ENCODE data around the gene EXOC6.

EXOC6 gene

DNA sequence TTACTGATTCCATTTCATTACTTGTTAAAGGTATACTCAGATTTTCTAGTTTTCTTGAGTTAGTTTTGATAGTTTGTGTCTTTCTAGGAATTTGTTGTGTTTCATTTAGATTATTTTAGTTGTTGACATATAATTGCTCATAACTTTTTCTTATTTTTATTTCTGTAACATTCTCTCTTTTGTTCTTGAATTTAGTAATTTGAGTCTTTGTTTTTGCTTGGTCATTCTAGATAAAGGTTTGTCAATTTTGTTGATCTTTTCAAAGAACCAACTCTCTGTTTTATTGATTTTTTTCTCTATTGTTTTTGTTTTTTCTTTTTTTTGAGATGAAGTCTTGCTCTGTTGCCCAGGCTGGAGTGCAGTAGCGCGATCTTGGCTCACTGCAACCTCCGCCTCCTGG is 7.2 kb downstream of the EXOC6 start:
- Histone ChIP-seq H3K4me3 (ENCODE audit: low read length) (no peak overlapping the region), H3K4me2 (ENCODE audit: low read length) (no peak overlapping the region), H3K4me1 (ENCODE audit: control insufficient read depth, insufficient read depth, low read length) (no peaks in the 10 kb centered on the region), H3K9me3 (replicated peaks; ENCODE audit: low read length) (peaks cover 4% of the 10 kb centered on the region), H3K27me3 (ENCODE audit: control insufficient read depth, insufficient read depth, low read length) (no peaks in the 10 kb centered on the region), H3K36me3 (ENCODE audit: insufficient read depth, low read length) (no peaks in the 10 kb centered on the region), H3K9ac (ENCODE audit: low read depth, low read length) (no peak overlapping the region)

DNA sequence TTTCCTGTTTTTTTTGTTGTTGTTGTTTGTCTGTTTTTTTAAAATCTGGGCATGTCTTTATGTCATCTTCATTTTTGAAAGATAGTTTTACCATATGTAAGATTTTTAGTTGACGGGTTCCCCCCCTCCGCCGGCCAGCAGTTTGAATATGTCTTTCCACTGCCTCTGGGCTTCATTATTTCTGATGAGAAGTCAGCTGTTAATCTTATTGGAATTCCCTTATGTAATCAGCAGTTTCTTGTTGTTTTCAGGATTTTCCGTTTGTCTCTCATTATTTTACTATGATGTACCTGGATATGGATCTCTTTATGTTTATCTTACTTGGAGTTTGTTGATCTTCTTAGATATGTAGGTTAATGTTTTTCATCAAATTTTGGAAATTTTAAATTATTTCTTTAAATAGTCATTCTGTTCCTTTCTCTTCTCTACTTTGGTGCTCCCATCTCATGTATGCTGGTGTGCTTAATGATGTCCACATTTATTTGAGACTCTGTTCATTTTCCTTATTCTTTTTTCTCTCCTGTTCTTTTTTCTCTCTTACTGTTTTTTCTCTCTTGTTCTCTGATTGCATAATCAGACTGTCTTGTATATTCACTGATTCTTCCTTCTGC is 9.7 kb downstream of the EXOC6 start:
- no peak overlapping the region for H3K4me2 ChIP-seq (ENCODE audit: low read length)
- H3K36me3 ChIP-seq (ENCODE audit: insufficient read depth, low read length), result no peaks in the 10 kb centered on the region
- no peaks in the 10 kb centered on the region for H3K4me1 ChIP-seq (ENCODE audit: control insufficient read depth, insufficient read depth, low read length)
- H3K27me3 ChIP-seq (ENCODE audit: control insufficient read depth, insufficient read depth, low read length), result no peaks in the 10 kb centered on the region
- no peak overlapping the region for H3K9ac ChIP-seq (ENCODE audit: low read depth, low read length)
- peaks cover 4% of the 10 kb centered on the region for H3K9me3 ChIP-seq (replicated peaks; ENCODE audit: low read length)
- H3K4me3 ChIP-seq (ENCODE audit: low read length), result no peak overlapping the region

DNA sequence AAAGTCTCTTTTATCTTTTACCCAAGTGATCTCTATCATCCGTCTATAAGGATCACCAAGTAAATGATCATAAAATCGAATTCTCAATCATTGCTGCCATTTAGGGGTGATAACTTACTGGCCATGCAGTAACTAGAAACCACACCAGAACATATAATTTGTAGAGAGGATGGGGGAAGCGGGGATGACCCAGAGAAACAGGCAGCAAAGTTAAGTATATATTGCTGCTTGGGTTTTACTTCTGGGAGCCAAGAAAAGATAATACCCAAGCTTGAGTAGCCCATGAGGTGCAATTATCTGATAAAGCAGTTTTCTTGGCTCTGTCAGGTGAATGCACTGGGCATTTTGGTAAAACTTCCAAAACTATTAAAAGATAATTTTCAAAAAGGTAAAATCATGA is 18.9 kb downstream of the EXOC6 start:
- H3K36me3 ChIP-seq (ENCODE audit: insufficient read depth, low read length), result no peaks in the 10 kb centered on the region
- H3K4me2 ChIP-seq (ENCODE audit: low read length), result no peak overlapping the region
- no peaks in the 10 kb centered on the region for H3K9me3 ChIP-seq (replicated peaks; ENCODE audit: low read length)
- no peak overlapping the region for H3K9ac ChIP-seq (ENCODE audit: low read depth, low read length)
- H3K4me3 ChIP-seq (ENCODE audit: low read length), result no peak overlapping the region
- no peaks in the 10 kb centered on the region for H3K4me1 ChIP-seq (ENCODE audit: control insufficient read depth, insufficient read depth, low read length)
- H3K27me3 ChIP-seq (ENCODE audit: control insufficient read depth, insufficient read depth, low read length), result no peaks in the 10 kb centered on the region

DNA sequence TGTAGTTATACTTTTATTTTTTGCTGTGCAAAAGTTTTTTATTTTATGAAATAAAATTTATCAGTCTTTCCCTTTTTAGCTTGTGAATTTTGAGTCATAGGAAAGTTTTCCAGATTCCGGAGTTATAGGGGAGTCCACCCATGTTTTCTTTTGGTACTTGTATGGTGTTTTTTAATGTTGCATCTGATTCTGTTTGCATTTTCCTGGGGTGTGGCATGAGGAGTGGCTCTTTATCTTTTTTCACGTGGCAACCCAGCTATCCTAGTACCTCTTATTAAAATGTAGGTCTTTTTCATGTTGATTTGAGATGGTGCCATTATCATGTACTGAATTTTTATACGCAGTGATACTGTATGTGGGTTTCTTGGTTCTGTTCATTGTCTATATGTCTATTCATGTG is 19.7 kb downstream of the EXOC6 start:
- H3K4me2 ChIP-seq (ENCODE audit: low read length), result no peak overlapping the region
- H3K9me3 ChIP-seq (replicated peaks; ENCODE audit: low read length), result no peaks in the 10 kb centered on the region
- no peak overlapping the region for H3K9ac ChIP-seq (ENCODE audit: low read depth, low read length)
- no peaks in the 10 kb centered on the region for H3K27me3 ChIP-seq (ENCODE audit: control insufficient read depth, insufficient read depth, low read length)
- H3K4me1 ChIP-seq (ENCODE audit: control insufficient read depth, insufficient read depth, low read length), result no peaks in the 10 kb centered on the region
- no peak overlapping the region for H3K4me3 ChIP-seq (ENCODE audit: low read length)
- H3K36me3 ChIP-seq (ENCODE audit: insufficient read depth, low read length), result no peaks in the 10 kb centered on the region

DNA sequence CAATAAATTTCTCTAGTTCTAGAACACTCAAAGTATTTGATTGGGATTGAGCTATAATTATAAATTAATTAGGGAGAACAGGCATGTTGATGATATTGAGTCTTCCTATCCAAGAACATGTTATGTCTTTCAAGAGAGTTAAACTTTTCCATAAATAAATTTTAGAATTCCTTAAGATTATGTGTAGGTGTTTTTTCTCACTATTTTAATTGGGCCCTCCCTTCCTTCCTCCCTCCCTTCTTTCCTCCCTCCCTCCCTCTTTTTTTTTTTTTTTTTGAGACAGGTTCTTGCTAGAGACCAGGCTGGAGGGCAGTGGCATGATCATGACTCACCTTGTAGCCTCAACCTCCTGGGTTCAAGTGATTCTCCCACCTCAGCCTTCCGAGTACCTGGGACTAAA is 20.2 kb downstream of the EXOC6 start:
- H3K27me3 ChIP-seq (ENCODE audit: control insufficient read depth, insufficient read depth, low read length), result no peaks in the 10 kb centered on the region
- no peak overlapping the region for H3K9ac ChIP-seq (ENCODE audit: low read depth, low read length)
- no peaks in the 10 kb centered on the region for H3K4me1 ChIP-seq (ENCODE audit: control insufficient read depth, insufficient read depth, low read length)
- no peaks in the 10 kb centered on the region for H3K36me3 ChIP-seq (ENCODE audit: insufficient read depth, low read length)
- H3K9me3 ChIP-seq (replicated peaks; ENCODE audit: low read length), result no peaks in the 10 kb centered on the region
- H3K4me3 ChIP-seq (ENCODE audit: low read length), result no peak overlapping the region
- no peak overlapping the region for H3K4me2 ChIP-seq (ENCODE audit: low read length)

DNA sequence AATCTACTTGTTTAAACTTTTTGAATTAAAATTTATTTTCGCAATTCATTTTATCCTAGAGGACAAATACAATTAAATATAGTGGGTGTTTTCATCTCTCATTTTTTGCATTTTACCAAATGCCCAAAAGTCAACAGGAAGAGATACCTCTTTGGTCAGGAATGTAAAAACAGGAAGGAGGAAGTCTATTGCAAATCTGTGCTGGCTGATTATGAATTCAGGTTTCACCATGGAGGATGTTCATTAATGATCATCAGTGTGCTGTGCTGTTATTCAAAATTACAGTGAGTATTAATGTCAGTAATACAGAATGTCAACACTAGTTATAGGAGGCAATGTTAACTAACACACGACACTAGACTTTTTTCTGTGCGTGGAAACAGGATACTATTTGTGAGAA is 24.7 kb downstream of the EXOC6 start:
- H3K27me3 ChIP-seq (ENCODE audit: control insufficient read depth, insufficient read depth, low read length), result no peaks in the 10 kb centered on the region
- no peak overlapping the region for H3K4me2 ChIP-seq (ENCODE audit: low read length)
- H3K9me3 ChIP-seq (replicated peaks; ENCODE audit: low read length), result no peaks in the 10 kb centered on the region
- H3K4me1 ChIP-seq (ENCODE audit: control insufficient read depth, insufficient read depth, low read length), result no peaks in the 10 kb centered on the region
- H3K4me3 ChIP-seq (ENCODE audit: low read length), result no peak overlapping the region
- H3K9ac ChIP-seq (ENCODE audit: low read depth, low read length), result no peak overlapping the region
- H3K36me3 ChIP-seq (ENCODE audit: insufficient read depth, low read length), result no peaks in the 10 kb centered on the region

DNA sequence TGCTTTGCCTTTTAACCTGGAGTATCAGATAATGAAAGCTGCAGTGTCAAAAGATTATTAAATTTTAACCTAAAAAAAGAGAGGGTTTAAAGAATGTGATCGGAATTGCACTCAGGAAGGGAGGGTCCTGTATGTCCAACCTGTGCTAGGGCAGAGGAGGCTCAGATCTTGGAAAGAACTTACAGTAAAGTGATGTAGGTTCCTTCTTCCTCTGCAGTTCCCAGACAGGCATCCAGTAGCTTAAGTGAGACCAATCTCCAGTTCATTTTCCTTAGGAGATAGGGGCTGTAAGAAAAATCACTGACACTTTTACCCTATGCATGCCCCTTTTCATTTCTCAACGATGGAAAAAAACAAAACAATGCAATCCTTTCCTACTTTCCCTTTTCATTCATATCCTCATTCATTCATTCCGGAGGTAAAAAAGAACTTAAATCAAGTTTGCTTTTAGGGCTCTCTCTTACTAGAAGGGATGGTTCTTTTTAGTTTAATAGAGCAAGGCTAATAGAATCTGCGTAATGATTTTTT is 28.3 kb downstream of the EXOC6 start:
- no peak overlapping the region for H3K4me2 ChIP-seq (ENCODE audit: low read length)
- H3K36me3 ChIP-seq (ENCODE audit: insufficient read depth, low read length), result no peaks in the 10 kb centered on the region
- H3K27me3 ChIP-seq (ENCODE audit: control insufficient read depth, insufficient read depth, low read length), result no peaks in the 10 kb centered on the region
- H3K9me3 ChIP-seq (replicated peaks; ENCODE audit: low read length), result no peaks in the 10 kb centered on the region
- H3K4me3 ChIP-seq (ENCODE audit: low read length), result no peak overlapping the region
- H3K9ac ChIP-seq (ENCODE audit: low read depth, low read length), result no peak overlapping the region
- H3K4me1 ChIP-seq (ENCODE audit: control insufficient read depth, insufficient read depth, low read length), result no peaks in the 10 kb centered on the region

DNA sequence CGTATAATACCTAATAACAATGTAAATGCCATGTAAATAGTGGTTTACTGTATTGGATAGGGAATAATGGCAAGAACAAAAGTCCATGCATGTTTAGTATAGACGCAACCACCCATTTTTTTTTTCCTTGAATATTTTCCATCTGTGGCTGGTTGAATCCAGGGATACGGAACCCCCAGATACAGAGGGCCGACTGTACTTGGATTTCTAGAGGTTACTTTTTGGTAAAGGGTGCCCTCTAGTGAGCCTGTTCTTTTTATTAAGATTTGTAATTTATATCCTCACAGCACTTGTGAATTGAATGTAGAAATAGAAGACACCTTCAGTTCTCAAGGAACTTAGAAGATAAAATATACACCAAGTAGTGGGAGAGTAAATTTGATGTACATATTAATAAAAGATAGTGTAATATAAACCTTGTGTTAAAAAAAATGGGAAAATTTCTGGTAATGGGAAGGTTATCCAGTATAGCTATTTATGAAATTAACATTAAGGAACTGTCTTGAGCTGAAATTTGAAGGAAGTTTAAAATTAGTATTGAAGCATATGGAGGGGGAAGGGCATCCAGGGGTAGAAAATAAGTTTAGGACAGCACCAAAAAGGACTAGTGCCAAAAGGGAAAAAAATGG is 32.0 kb downstream of the EXOC6 start:
- H3K36me3 ChIP-seq (ENCODE audit: insufficient read depth, low read length), result no peaks in the 10 kb centered on the region
- no peaks in the 10 kb centered on the region for H3K27me3 ChIP-seq (ENCODE audit: control insufficient read depth, insufficient read depth, low read length)
- no peak overlapping the region for H3K9ac ChIP-seq (ENCODE audit: low read depth, low read length)
- no peaks in the 10 kb centered on the region for H3K4me1 ChIP-seq (ENCODE audit: control insufficient read depth, insufficient read depth, low read length)
- H3K4me3 ChIP-seq (ENCODE audit: low read length), result no peak overlapping the region
- no peaks in the 10 kb centered on the region for H3K9me3 ChIP-seq (replicated peaks; ENCODE audit: low read length)
- no peak overlapping the region for H3K4me2 ChIP-seq (ENCODE audit: low read length)

DNA sequence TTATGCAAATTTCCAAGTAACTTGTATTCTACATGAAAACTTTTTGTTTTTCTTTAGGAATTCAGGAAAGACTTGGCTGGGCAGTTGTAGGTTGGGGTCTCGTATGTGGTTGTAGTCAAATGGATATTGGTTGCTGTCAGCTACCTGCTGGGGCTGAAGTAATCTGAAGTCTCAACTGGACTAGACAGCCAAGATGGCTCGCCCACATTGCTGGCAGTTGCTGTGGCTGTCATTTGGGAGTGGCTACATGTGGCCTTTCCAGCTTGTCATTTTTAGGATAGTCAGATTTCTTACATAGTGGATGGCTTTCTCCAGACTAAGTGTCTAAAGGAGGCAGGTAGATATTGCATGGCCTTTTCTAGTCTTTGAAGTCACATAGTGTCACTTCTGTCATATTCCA is 32.6 kb downstream of the EXOC6 start:
- Histone ChIP-seq H3K4me2 (ENCODE audit: low read length) (no peak overlapping the region), H3K4me1 (ENCODE audit: control insufficient read depth, insufficient read depth, low read length) (no peaks in the 10 kb centered on the region), H3K36me3 (ENCODE audit: insufficient read depth, low read length) (no peaks in the 10 kb centered on the region), H3K27me3 (ENCODE audit: control insufficient read depth, insufficient read depth, low read length) (no peaks in the 10 kb centered on the region), H3K9me3 (replicated peaks; ENCODE audit: low read length) (no peaks in the 10 kb centered on the region), H3K9ac (ENCODE audit: low read depth, low read length) (no peak overlapping the region), H3K4me3 (ENCODE audit: low read length) (no peak overlapping the region)

DNA sequence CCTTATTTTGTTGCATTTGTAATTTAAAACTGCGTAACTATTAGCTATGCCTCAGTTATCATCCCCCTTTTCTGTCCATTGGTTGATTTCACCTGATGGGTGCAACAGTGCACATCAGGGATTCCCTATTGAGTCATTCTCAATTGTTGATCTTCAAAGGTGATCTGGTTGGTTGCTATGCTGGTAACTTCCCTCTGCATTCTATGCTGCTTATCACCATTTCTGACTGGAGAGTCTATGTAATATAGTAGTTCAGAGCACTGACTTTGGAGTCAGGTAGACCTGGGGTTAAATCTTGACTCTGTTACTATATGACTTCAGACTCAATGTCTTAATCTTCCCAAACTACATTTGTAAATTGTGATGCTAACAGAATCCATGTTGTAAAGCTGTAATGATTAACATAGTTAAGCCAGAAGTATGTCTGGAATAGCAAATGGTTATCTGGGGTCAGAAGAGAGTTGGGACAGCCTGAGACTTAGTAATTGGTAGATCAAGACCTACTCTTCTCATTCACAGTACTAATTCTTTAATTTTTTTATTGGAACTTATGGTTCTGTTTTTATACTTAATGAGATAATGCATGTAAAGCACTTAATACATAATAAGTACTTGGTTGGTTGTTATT is 38.1 kb downstream of the EXOC6 start:
- Histone ChIP-seq H3K9ac (ENCODE audit: low read depth, low read length) (no peak overlapping the region), H3K9me3 (replicated peaks; ENCODE audit: low read length) (no peaks in the 10 kb centered on the region), H3K4me1 (ENCODE audit: control insufficient read depth, insufficient read depth, low read length) (no peaks in the 10 kb centered on the region)

DNA sequence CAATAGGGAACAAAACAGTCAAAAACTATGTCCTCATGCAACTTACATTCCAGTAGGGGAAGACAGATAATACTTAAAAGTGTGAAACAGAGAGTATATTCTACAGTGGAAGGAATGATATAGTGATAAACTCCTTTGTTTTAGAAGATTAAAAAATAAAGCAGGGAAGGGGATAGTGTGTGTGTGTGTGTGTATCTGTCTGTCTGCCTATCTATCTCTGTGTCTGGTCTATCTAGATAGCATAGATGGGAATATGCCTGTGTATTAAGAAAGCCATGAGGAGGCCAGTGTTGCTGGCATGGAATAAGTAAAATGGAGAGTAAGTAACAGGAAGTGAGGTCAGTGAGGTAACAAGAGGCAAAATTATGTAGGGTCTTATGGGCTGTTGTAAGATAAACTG is 42.2 kb downstream of the EXOC6 start:
- H3K4me2 ChIP-seq (ENCODE audit: low read length), result no peak overlapping the region

More for the DNA sequence above, 38.1 kb downstream of the EXOC6 start:
- no peaks in the 10 kb centered on the region for H3K27me3 ChIP-seq (ENCODE audit: control insufficient read depth, insufficient read depth, low read length)
- no peak overlapping the region for H3K4me2 ChIP-seq (ENCODE audit: low read length)
- H3K4me3 ChIP-seq (ENCODE audit: low read length), result no peak overlapping the region
- no peaks in the 10 kb centered on the region for H3K36me3 ChIP-seq (ENCODE audit: insufficient read depth, low read length)

More for the DNA sequence above, 42.2 kb downstream of the EXOC6 start:
- Histone ChIP-seq H3K27me3 (ENCODE audit: control insufficient read depth, insufficient read depth, low read length) (no peaks in the 10 kb centered on the region), H3K4me3 (ENCODE audit: low read length) (no peak overlapping the region), H3K4me1 (ENCODE audit: control insufficient read depth, insufficient read depth, low read length) (peaks cover 10% of the 10 kb centered on the region), H3K9me3 (replicated peaks; ENCODE audit: low read length) (no peaks in the 10 kb centered on the region), H3K9ac (ENCODE audit: low read depth, low read length) (no peak overlapping the region), H3K36me3 (ENCODE audit: insufficient read depth, low read length) (no peaks in the 10 kb centered on the region)
